ENCODE data around the gene MRPS35.

Gene MRPS35

GRCh38 chr12:27688671-27689070 lies 22.0 kb upstream of the MRPS35 start:
- DNase-seq (ENCODE audit: extremely low spot score), result no peak
- ChIA-PET POLR2A (no interaction called here), CTCF (interaction anchor here (0.8 to 1.6 kb wide), 4 partner anchors 13 to 20 kb away, joined by 3 to 4 read pairs (median 3); no protein-coding TSS in a partner anchor)
- no peak for TF ChIP-seq CTCF (IDR thresholded peaks at IDR 0.05; ENCODE audit: control extremely low read depth, extremely low read depth, low read depth, missing control alignments)

GRCh38 chr12:27689558-27690180 lies 21.0 kb upstream of the MRPS35 start:
- CTCF ChIA-PET, result interaction anchor here (0.8 to 1.6 kb wide), 5 partner anchors 9 to 265 kb away, joined by 3 to 4 read pairs (median 3); no protein-coding TSS in a partner anchor
- no peak for TF ChIP-seq CTCF (IDR thresholded peaks at IDR 0.05; ENCODE audit: control extremely low read depth, extremely low read depth, low read depth, missing control alignments)
- POLR2A ChIA-PET, result no interaction called here

GRCh38 chr12:27693403-27693802 lies 17.2 kb upstream of the MRPS35 start:
- no peak for TF ChIP-seq CTCF (IDR thresholded peaks at IDR 0.05; ENCODE audit: control extremely low read depth, extremely low read depth, low read depth, missing control alignments)
- ChIA-PET CTCF (no interaction called here), POLR2A (no interaction called here)
- DNase-seq (ENCODE audit: extremely low spot score), result no peak

More at GRCh38 chr12:27689558-27690180, 21.0 kb upstream of the MRPS35 start:
- no peak for DNase-seq (ENCODE audit: extremely low spot score)

- ChIA-PET CTCF (interaction anchor here (1.0 to 1.6 kb wide), 3 partner anchors 14 to 38 kb away, joined by 3 to 5 read pairs (median 3); no protein-coding TSS in a partner anchor), POLR2A (no interaction called here)
These were observed 14.9 kb upstream of the MRPS35 start for GRCh38 chr12:27695556-27696292.

GRCh38 chr12:27696293-27696652 lies 14.4 kb upstream of the MRPS35 start, which contains the start of gene REP15:
Gene REP15 (plus strand): TSS chr12:27696447. CDS start chr12:27696563, 116 bp downstream.
- CTCF ChIA-PET, result interaction anchor here (1.0 to 1.6 kb wide), 5 partner anchors 11 to 37 kb away, joined by 3 to 7 read pairs (median 4); no protein-coding TSS in a partner anchor
- POLR2A ChIA-PET, result no interaction called here
- TF ChIP-seq CTCF (IDR thresholded peaks at IDR 0.05; ENCODE audit: control extremely low read depth, extremely low read depth, low read depth, missing control alignments), result no peak
- DNase-seq (ENCODE audit: extremely low spot score), result no peak

More at GRCh38 chr12:27695556-27696292, 14.9 kb upstream of the MRPS35 start:
- TF ChIP-seq CTCF (IDR thresholded peaks at IDR 0.05; ENCODE audit: control extremely low read depth, extremely low read depth, low read depth, missing control alignments), result no peak
- DNase-seq (ENCODE audit: extremely low spot score), result no peak

- CTCF ChIA-PET, result interaction anchor here (1.0 to 1.6 kb wide), 5 partner anchors 10 to 36 kb away, joined by 3 to 7 read pairs (median 4); no protein-coding TSS in a partner anchor
- POLR2A ChIA-PET, result no interaction called here
- no peak for TF ChIP-seq CTCF (IDR thresholded peaks at IDR 0.05; ENCODE audit: control extremely low read depth, extremely low read depth, low read depth, missing control alignments)
- DNase-seq (ENCODE audit: extremely low spot score), result no peak
These were observed 13.6 kb upstream of the MRPS35 start for GRCh38 chr12:27696864-27697564.

Measured in GM10248 (cell line).